Body of pancreas (tissue), 4 donors: Measurements from ENCODE around the gene SYCP3.

Source experiments
- CTCF ChIP-seq, 7 experiments: fragments of 450-650 bp in 4 of 7; fragments of 200-600 bp in 3 of 7; sonication (generic) in 3 of 7; IDR thresholded peaks; one replicate each; pipeline ENCODE4 v1.5.1; 2016 to 2019; ENCODE audit warnings: antibody characterized with exemption in 7 of 7
- POLR2A ChIP-seq, 3 donors: fragments of 450-650 bp; IDR thresholded peaks; one replicate each; pipeline ENCODE4 v1.6.1; 2016; ENCODE audit warnings: antibody characterized with exemption in 3 of 3, mild to moderate bottlenecking in 2 of 3

- no peak for TF ChIP-seq CTCF (IDR thresholded peaks at IDR 0.05)
- no peak for TF ChIP-seq POLR2A (IDR thresholded peaks at IDR 0.05)
Observed at GRCh38 chr12:101695706-101696105, 43.6 kb downstream of the SYCP3 start.
